GM12873 (cell line): ENCODE measurements around the gene CLEC7A.

Source experiments
- TF ChIP-seq, protein P1 (sequence below): IDR thresholded peaks from 2 replicates; pipeline ENCODE4 v1.5.1; 2012; ENCODE audit warnings: low read depth, mild to moderate bottlenecking, moderate library complexity, low read length, control low read depth; ENCODE audit not compliant: insufficient read depth; ENCODE audit errors: missing control alignments

CLEC7A gene

DNA sequence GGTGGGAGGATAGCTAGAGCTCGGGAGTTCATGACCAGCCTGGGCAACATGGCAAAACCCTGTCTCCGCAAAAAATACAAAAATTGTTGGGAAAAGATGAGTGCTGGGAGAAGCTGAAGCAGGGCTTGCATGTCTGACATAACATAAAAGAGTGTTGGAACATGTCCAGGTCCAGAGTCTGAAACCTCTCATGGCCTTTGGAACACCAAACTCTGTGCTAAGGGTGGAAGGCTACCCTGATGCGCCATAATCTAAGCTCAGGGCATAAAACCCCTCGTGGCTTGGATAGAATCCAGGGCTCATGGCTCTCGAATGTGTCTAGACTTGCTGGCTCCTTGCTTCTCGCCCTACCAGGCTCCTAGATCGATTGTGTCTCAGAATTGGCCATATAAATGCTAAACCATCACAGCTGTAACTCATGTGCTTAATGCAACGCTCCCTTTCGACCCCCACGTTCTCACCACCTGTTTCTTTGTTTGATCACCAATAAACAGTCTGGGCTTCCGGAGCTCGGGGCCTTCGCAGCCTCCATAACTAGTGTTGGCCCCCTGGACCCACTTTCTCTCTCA is 6.7 kb upstream of the CLEC7A start:
- TF ChIP-seq, protein P1, sequence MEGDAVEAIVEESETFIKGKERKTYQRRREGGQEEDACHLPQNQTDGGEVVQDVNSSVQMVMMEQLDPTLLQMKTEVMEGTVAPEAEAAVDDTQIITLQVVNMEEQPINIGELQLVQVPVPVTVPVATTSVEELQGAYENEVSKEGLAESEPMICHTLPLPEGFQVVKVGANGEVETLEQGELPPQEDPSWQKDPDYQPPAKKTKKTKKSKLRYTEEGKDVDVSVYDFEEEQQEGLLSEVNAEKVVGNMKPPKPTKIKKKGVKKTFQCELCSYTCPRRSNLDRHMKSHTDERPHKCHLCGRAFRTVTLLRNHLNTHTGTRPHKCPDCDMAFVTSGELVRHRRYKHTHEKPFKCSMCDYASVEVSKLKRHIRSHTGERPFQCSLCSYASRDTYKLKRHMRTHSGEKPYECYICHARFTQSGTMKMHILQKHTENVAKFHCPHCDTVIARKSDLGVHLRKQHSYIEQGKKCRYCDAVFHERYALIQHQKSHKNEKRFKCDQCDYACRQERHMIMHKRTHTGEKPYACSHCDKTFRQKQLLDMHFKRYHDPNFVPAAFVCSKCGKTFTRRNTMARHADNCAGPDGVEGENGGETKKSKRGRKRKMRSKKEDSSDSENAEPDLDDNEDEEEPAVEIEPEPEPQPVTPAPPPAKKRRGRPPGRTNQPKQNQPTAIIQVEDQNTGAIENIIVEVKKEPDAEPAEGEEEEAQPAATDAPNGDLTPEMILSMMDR = no peak

DNA sequence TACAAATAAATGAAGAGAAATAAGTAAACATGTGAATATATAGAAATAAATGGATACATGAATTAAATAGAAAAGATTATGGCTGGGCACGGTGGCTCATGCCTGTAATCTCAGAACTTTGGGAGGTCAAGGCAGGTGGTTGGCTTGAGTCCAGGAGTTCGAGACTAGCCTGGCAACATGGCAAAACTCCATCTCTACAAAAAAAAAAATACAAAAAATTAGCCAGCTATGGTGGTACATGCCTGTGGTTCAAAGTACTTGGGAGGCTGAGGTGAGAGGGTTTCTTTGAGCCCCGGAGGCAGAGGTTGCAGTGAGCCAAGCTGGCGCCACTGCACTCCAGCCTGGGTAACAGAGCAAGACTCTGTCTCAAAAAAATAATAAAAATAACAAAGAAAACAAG is 5.1 kb upstream of the CLEC7A start:
- TF ChIP-seq, protein P1 = no peak

- TF ChIP-seq, protein P1 = no peak
Observed at GRCh38 chr12:10132850-10133370, 2.9 kb upstream of the CLEC7A start.

DNA sequence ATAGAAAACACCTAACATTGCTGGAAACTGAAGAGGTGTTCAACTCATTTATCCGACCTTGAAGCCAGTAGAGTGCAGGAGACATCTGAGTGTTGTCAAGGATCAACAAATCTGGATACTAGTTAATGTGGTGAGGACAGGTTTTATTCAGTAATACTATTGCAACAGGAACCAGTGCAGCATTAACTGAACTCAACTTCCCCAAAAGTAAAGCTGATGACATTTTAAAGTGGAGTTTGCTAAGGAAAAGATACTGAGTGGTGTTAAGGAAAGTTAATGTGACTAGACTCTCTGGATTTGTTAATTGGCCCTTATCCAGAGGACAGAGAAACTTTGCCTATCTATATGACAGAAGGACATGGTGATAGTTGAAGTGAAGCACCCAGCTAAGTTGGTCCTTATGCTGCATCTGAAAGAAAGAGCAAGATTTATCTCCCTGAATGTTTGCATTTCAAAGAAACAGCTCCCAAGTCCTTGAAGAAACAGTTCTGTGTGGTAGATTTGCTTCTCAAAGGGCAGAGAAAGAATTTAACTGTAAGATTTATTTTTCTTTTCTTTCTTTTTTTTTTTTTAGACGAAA is 1.2 kb upstream of the CLEC7A start:
- TF ChIP-seq, protein P1 = no peak

DNA sequence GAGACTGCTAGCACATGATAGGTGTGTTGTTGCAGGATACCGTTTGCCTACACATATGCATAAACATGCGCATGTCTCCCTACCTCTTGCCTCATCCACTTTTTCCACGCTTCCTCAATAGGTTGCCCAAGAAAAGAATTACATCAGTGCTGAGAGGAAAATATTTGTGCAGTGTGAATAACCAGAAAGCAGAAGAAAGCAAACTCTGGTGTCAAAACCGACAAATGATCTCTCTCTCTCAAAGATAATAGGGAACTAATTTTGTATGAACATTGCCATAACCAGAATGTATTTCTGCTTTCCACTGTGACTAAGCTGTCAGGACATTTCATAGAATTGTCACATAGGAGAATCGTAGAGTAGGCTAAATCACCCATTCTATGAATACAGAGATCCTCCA is 1.3 kb downstream of the CLEC7A start:
- TF ChIP-seq, protein P1 = no peak

GRCh38 chr12:10126413-10126812 is 3.6 kb downstream of the CLEC7A start:
- TF ChIP-seq, protein P1 = no peak

- TF ChIP-seq, protein P1 = no peak
Observed at GRCh38 chr12:10122689-10123088, 7.3 kb downstream of the CLEC7A start.
